A673 (cell line): Measurements from ENCODE around the gene TBC1D22A. TPM values are rescaled to one million over a fixed set of nuclear protein-coding genes. Genes with fewer than 3 reads are reported as not detected.

Experiments used
- BruUV-seq: library from RNA; stranded (reverse); fragments of 400-500 nt; replicated peaks from 2 replicates; lab custom pipeline; 2021; lab: Mats Ljungman, UMichigan
- CTCF ChIA-PET: fragments of 300-600 bp; sonication (Branson Sonifier 250); formaldehyde crosslinking; loops from one replicate; lab custom pipeline; 2022; ENCODE audit warnings: antibody characterized with exemption; lab: Charles Lee
- POLR2A ChIA-PET: fragments of 300-600 bp; sonication (Branson Sonifier 250); formaldehyde crosslinking; loops from one replicate; lab custom pipeline; 2022; ENCODE audit warnings: antibody characterized with exemption; ENCODE audit not compliant: low non-redundant PET; lab: Charles Lee
- DNase-seq: peaks from one replicate; pipeline ENCODE4 v3.0.0-alpha.2; 2015; ENCODE audit warnings: low spot score
- H3K27ac ChIP-seq: fragments of 200-600 bp; sonication (generic); 2 replicates; pipeline ENCODE4 v1.5.1; 2016; ENCODE audit warnings: mixed run types, low read depth, mild to moderate bottlenecking, mixed read lengths, antibody characterized with exemption, low read length; ENCODE audit not compliant: poor library complexity, severe bottlenecking
- H3K27me3 ChIP-seq: fragments of 200-600 bp; sonication (generic); replicated peaks from 2 replicates; pipeline ENCODE4 v1.6.1; 2017; ENCODE audit warnings: mixed run types, low read depth, mild to moderate bottlenecking, mixed read lengths, antibody characterized with exemption, low read length; ENCODE audit not compliant: insufficient read depth, poor library complexity
- H3K36me3 ChIP-seq: fragments of 200-600 bp; sonication (generic); 2 replicates; pipeline ENCODE4 v1.6.1; 2016; ENCODE audit warnings: mixed run types, mild to moderate bottlenecking, mixed read lengths, antibody characterized with exemption, low read length; ENCODE audit not compliant: insufficient read depth, poor library complexity, severe bottlenecking
- H3K4me1 ChIP-seq: fragments of 200-600 bp; sonication (generic); 2 replicates; pipeline ENCODE4 v1.6.1; 2017; ENCODE audit warnings: mixed run types, mild to moderate bottlenecking, mixed read lengths, antibody characterized with exemption, low read length; ENCODE audit not compliant: insufficient read depth, poor library complexity, severe bottlenecking
- H3K4me3 ChIP-seq: fragments of 200-600 bp; sonication (generic); 2 replicates; pipeline ENCODE4 v1.5.1; 2016; ENCODE audit warnings: low read depth, mixed run types, mild to moderate bottlenecking, mixed read lengths, low read length; ENCODE audit not compliant: poor library complexity, severe bottlenecking
- H3K9me3 ChIP-seq: fragments of 200-600 bp; sonication (generic); 2 replicates; pipeline ENCODE4 v1.6.1; 2016; ENCODE audit warnings: mixed run types, low read depth, mild to moderate bottlenecking, mixed read lengths, antibody characterized with exemption, low read length; ENCODE audit not compliant: poor library complexity, severe bottlenecking
- CTCF ChIP-seq: fragments of 300-800, 200-600 bp; sonication (generic); conservative IDR thresholded peaks from 2 replicates; pipeline ENCODE4 v1.5.1; 2017; ENCODE audit warnings: low read depth, mild to moderate bottlenecking, antibody characterized with exemption, low read length, moderate library complexity, mixed read lengths
- EZH2 ChIP-seq: fragments of 200-600 bp; sonication (generic); IDR thresholded peaks from 2 replicates; pipeline ENCODE4 v1.6.1; 2017; ENCODE audit warnings: borderline replicate concordance, low read depth, mild to moderate bottlenecking, mixed read lengths, antibody characterized with exemption, low read length; ENCODE audit not compliant: poor library complexity, severe bottlenecking
- intact Hi-C: fragments of 100-400 bp; cut with micrococcal nuclease; formaldehyde crosslinking; loops from one replicate; pipeline ENCODE4 v1.10.0; 2022; ENCODE audit not compliant: unreplicated experiment
- total RNA-seq: library from RNA; stranded (reverse); gene quantifications from 2 replicates; pipeline ENCODE4 v1.2.3, GENCODE V29; 2021

TBC1D22A gene
- total RNA-seq, 1 experiment from 2014 or later: 22.5 TPM

GRCh38 chr22:47056776-47057470, 294.5 kb downstream of the TBC1D22A start:
- POLR2A ChIA-PET: no interaction called here
- no peak for DNase-seq
- CTCF ChIA-PET: no interaction called here

GRCh38 chr22:47057916-47058585, 295.6 kb downstream of the TBC1D22A start:
- Histone ChIP-seq H3K4me1 (no peaks in the 10 kb centered on the region), H3K9me3 (no peaks in the 10 kb centered on the region), H3K4me3 (no peak overlapping the region), H3K27ac (no peak overlapping the region), H3K27me3 (no peaks in the 10 kb centered on the region), H3K36me3 (no peaks in the 10 kb centered on the region)
- no peak for DNase-seq
- ChIA-PET POLR2A (no interaction called here), CTCF (no interaction called here)
- no TSS peak for BruUV-seq
- intact Hi-C loops: no loop called here
- TF ChIP-seq EZH2 (no peak), CTCF (no peak)

More at GRCh38 chr22:47056776-47057470, 294.5 kb downstream of the TBC1D22A start:
- H3K9me3 ChIP-seq: no peaks in the 10 kb centered on the region
- H3K27ac ChIP-seq: no peak overlapping the region
- H3K36me3 ChIP-seq: no peaks in the 10 kb centered on the region
- H3K27me3 ChIP-seq: no peaks in the 10 kb centered on the region
- no TSS peak for BruUV-seq
- H3K4me3 ChIP-seq: no peak overlapping the region
- intact Hi-C loops: no loop called here
- no peaks in the 10 kb centered on the region for H3K4me1 ChIP-seq
- TF ChIP-seq CTCF (no peak), EZH2 (no peak)

- intact Hi-C loops: no loop called here
- Histone ChIP-seq H3K4me3 (no peak overlapping the region), H3K4me1 (no peaks in the 10 kb centered on the region), H3K27ac (no peak overlapping the region), H3K36me3 (no peaks in the 10 kb centered on the region), H3K27me3 (no peaks in the 10 kb centered on the region), H3K9me3 (no peaks in the 10 kb centered on the region)
- ChIA-PET CTCF (no interaction called here), POLR2A (no interaction called here)
- no peak for DNase-seq
- no peak for TF ChIP-seq EZH2
- no TSS peak for BruUV-seq
These were observed 296.6 kb downstream of the TBC1D22A start for GRCh38 chr22:47059076-47059475.
